ENCODE measurements around the gene GFOD2. TPM values are rescaled to one million over a fixed set of nuclear protein-coding genes. Genes with fewer than 3 reads are reported as not detected.
A peak's percentile ranks its signal among the peaks of the same experiment; 100 is the strongest.

Gene GFOD2
- polyA plus RNA-seq, 3 donors: 3.7 to 9.4 (median 3.8) TPM

DNA sequence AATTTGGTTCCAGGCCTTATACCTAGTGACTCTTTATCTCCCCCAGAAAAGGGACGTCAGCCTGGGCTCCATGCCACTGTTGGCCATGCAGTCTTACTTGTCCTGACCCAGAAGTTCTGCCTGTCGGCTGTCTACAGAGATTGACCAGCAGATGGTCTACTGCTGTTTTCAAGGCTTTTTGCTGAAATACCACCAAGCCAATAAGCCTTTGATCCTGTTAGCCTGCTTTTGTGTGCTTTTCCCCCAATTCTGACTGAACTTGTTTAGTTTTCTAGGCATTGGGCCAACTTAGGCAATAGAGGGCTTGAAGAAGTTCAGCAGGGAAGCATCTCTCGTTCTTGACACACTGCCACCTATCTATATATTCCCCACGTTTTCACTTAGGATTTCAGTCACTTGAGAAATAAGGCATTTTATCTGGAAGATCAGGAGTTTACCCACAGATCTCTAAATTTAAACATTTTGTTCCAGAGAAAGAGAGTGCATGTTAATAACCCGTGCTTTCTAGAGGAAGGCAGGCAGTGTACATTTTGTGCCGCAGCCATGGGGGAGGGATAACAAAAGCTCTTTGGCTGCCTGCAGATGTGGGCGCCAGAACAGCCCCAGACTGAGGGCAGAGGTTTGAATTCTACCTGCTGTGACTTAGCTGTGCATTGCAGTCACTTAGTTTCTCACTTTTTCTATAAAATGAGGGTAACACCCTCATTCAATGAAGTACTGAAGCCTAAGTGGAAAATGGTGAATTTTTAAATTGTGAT is 86.5 kb downstream of the GFOD2 start:
- Histone ChIP-seq H3K27me3 (ENCODE audit: control insufficient read depth in 2 of 2, insufficient read depth in 2 of 2, low read length in 2 of 2) (no peaks in the 10 kb centered on the region), H3K27ac (ENCODE audit: low read depth in 1 of 2, low read length in 2 of 2) (no peak overlapping the region), H3K4me1 (ENCODE audit: control insufficient read depth in 1 of 2, insufficient read depth in 2 of 2, low read length in 2 of 2) (no peaks in the 10 kb centered on the region), H3K36me3 (replicated peaks in 1 of 2; ENCODE audit: control insufficient read depth in 1 of 2, insufficient read depth in 2 of 2, low read length in 2 of 2) (peaks cover 80 to 97% of the 10 kb centered on the region in 2 donors), H3K4me3 (replicated peaks in 1 of 3; ENCODE audit: low read depth in 2 of 3, low read length in 3 of 3) (no peak overlapping the region), H3K9me3 (replicated peaks in 1 of 2; ENCODE audit: control insufficient read depth in 1 of 2, insufficient read depth in 1 of 2, low read length in 2 of 2) (no peaks in the 10 kb centered on the region), H3K79me2 (ENCODE audit: insufficient read depth, low read length) (no peaks in the 10 kb centered on the region), H2AFZ (ENCODE audit: insufficient read depth, low read depth, low read length, poor library complexity, severe bottlenecking) (no peak overlapping the region), H3K9ac (ENCODE audit: insufficient read depth, low read length, poor library complexity, severe bottlenecking) (no peak overlapping the region), H4K20me1 (ENCODE audit: insufficient read depth, low read length) (peaks cover 7% of the 10 kb centered on the region), H3K4me2 (replicated peaks; ENCODE audit: extremely low read depth, low read length, poor library complexity, severe bottlenecking) (no peak overlapping the region)
- H3K36me3 Mint-ChIP-seq: peaks cover 67 to 99% of the 10 kb centered on the region in 2 donors
- H3K4me1 Mint-ChIP-seq: no peaks in the 10 kb centered on the region
- no peak for DNase-seq
- H3K9me3 Mint-ChIP-seq: no peaks in the 10 kb centered on the region
- peak overlapping the region in 1 of 7 donors; percentile 24 for H3K27ac Mint-ChIP-seq
- WGBS (ENCODE audit: insufficient coverage): 98% methylated on average over 2 of the region's 7 CpGs
- no peak overlapping the region for H3K4me3 Mint-ChIP-seq
- intact Hi-C loops (cut with micrococcal nuclease): no loop called here
- H3K27me3 Mint-ChIP-seq (ENCODE audit: low read depth in 3 of 3): peaks cover 0 to 2% (median 2%) of the 10 kb centered on the region in 3 donors
- TF ChIP-seq, protein P1, sequence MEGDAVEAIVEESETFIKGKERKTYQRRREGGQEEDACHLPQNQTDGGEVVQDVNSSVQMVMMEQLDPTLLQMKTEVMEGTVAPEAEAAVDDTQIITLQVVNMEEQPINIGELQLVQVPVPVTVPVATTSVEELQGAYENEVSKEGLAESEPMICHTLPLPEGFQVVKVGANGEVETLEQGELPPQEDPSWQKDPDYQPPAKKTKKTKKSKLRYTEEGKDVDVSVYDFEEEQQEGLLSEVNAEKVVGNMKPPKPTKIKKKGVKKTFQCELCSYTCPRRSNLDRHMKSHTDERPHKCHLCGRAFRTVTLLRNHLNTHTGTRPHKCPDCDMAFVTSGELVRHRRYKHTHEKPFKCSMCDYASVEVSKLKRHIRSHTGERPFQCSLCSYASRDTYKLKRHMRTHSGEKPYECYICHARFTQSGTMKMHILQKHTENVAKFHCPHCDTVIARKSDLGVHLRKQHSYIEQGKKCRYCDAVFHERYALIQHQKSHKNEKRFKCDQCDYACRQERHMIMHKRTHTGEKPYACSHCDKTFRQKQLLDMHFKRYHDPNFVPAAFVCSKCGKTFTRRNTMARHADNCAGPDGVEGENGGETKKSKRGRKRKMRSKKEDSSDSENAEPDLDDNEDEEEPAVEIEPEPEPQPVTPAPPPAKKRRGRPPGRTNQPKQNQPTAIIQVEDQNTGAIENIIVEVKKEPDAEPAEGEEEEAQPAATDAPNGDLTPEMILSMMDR (IDR thresholded peaks at IDR 0.05): no peak

DNA sequence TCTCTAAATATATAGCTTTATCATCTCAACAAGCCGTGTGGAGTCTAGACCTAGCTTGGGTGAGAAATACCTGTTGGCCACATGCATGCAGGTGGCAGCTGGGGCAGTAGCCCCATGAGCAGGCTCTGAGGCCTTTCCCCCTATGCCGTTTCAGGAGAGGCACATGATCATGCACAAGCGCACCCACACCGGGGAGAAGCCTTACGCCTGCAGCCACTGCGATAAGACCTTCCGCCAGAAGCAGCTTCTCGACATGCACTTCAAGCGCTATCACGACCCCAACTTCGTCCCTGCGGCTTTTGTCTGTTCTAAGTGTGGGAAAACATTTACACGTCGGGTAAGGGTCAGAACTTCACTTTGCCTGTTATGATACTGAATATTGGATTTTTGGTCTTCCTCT is 90.9 kb downstream of the GFOD2 start:
- H3K36me3 Mint-ChIP-seq: peaks cover 63 to 98% of the 10 kb centered on the region in 2 donors
- no peak overlapping the region for H3K9ac ChIP-seq (ENCODE audit: insufficient read depth, low read length, poor library complexity, severe bottlenecking)
- H3K9me3 Mint-ChIP-seq: no peaks in the 10 kb centered on the region
- no peak overlapping the region for H3K4me3 Mint-ChIP-seq
- peaks cover 82 to 96% of the 10 kb centered on the region in 2 donors for H3K36me3 ChIP-seq (replicated peaks in 1 of 2; ENCODE audit: control insufficient read depth in 1 of 2, insufficient read depth in 2 of 2, low read length in 2 of 2)
- DNase-seq: no peak
- over 99% methylated on average over 12 of the region's 14 CpGs for WGBS (ENCODE audit: insufficient coverage)
- peaks cover 1% of the 10 kb centered on the region for H3K79me2 ChIP-seq (ENCODE audit: insufficient read depth, low read length)
- no peak overlapping the region for H2AFZ ChIP-seq (ENCODE audit: insufficient read depth, low read depth, low read length, poor library complexity, severe bottlenecking)
- H3K4me1 Mint-ChIP-seq: no peaks in the 10 kb centered on the region
- no peaks in the 10 kb centered on the region for H3K4me1 ChIP-seq (ENCODE audit: control insufficient read depth in 1 of 2, insufficient read depth in 2 of 2, low read length in 2 of 2)
- peaks cover 7% of the 10 kb centered on the region for H4K20me1 ChIP-seq (ENCODE audit: insufficient read depth, low read length)
- TF ChIP-seq, protein P1 (IDR thresholded peaks at IDR 0.05): no peak
- H3K9me3 ChIP-seq (replicated peaks in 1 of 2; ENCODE audit: control insufficient read depth in 1 of 2, insufficient read depth in 1 of 2, low read length in 2 of 2): no peaks in the 10 kb centered on the region
- no peak overlapping the region for H3K4me3 ChIP-seq (replicated peaks in 1 of 3; ENCODE audit: low read depth in 2 of 3, low read length in 3 of 3)
- no peak overlapping the region for H3K27ac Mint-ChIP-seq
- no peak overlapping the region for H3K27ac ChIP-seq (ENCODE audit: low read depth in 1 of 2, low read length in 2 of 2)
- H3K4me2 ChIP-seq (replicated peaks; ENCODE audit: extremely low read depth, low read length, poor library complexity, severe bottlenecking): no peak overlapping the region
- no peaks in the 10 kb centered on the region for H3K27me3 ChIP-seq (ENCODE audit: control insufficient read depth in 2 of 2, insufficient read depth in 2 of 2, low read length in 2 of 2)
- intact Hi-C loops (cut with micrococcal nuclease): no loop called here
- peaks cover 0 to 3% (median 0%) of the 10 kb centered on the region in 3 donors for H3K27me3 Mint-ChIP-seq (ENCODE audit: low read depth in 3 of 3)

Other genes with a start within 250 kb of the GFOD2 start
- gene ATP6V0D1, start 238.2 kb downstream of the GFOD2 start, polyA plus RNA-seq: 100 to 1,000 TPM; 354 to 687 (median 631) TPM
- gene AGRP, start 235.8 kb downstream of the GFOD2 start, polyA plus RNA-seq: under 1 TPM in 2 of 3 donors, not detected in 1; 0.32 to 0.54 TPM
- 100 to 1,000 TPM in 1 of 3 donors, 10 to 100 TPM in 1, 1 to 10 TPM in 1; 8.6 to 115 (median 17.5) TPM for gene RIPOR1, start 190.5 kb downstream of the GFOD2 start, polyA plus RNA-seq
- 10 to 100 TPM in 2 of 3 donors, 1 to 10 TPM in 1; 8.4 to 29.9 (median 17.7) TPM for gene CTCF, start 156.8 kb downstream of the GFOD2 start, polyA plus RNA-seq
- gene CARMIL2, start 74.2 kb downstream of the GFOD2 start, polyA plus RNA-seq: 1 to 10 TPM in 1 of 3 donors, under 1 TPM in 1, not detected in 1; 0.30 to 1.5 TPM
- gene ACD, start 59.1 kb downstream of the GFOD2 start, polyA plus RNA-seq: 10 to 100 TPM; 11.8 to 26.0 (median 14.9) TPM
- gene PARD6A, start 58.4 kb downstream of the GFOD2 start, polyA plus RNA-seq: 1 to 10 TPM; 2.7 to 6.9 (median 6.1) TPM
- gene ENKD1, start 52.6 kb downstream of the GFOD2 start, polyA plus RNA-seq: 1 to 10 TPM in 2 of 3 donors, under 1 TPM in 1; 0.92 to 6.2 (median 3.2) TPM
- 10 to 100 TPM in 1 of 3 donors, 1 to 10 TPM in 2; 4.1 to 11.3 (median 4.6) TPM for gene C16orf86, start 52.5 kb downstream of the GFOD2 start, polyA plus RNA-seq
- 10 to 100 TPM in 1 of 3 donors, 1 to 10 TPM in 2; 6.4 to 16.7 (median 6.6) TPM for gene RANBP10, start 87.2 kb upstream of the GFOD2 start, polyA plus RNA-seq
- under 1 TPM in 1 of 3 donors, not detected in 2; 0.23 TPM for gene TSNAXIP1, start 87.6 kb upstream of the GFOD2 start, polyA plus RNA-seq
- gene THAP11, start 123.0 kb upstream of the GFOD2 start, polyA plus RNA-seq: 10 to 100 TPM; 17.6 to 84.2 (median 52.5) TPM
- 100 to 1,000 TPM in 1 of 3 donors, 10 to 100 TPM in 2; 64.2 to 104 (median 90.3) TPM for gene NUTF2, start 127.6 kb upstream of the GFOD2 start, polyA plus RNA-seq
- 100 to 1,000 TPM in 1 of 3 donors, 10 to 100 TPM in 1, 1 to 10 TPM in 1; 8.3 to 120 (median 12.4) TPM for gene CENPT, start 128.4 kb upstream of the GFOD2 start, polyA plus RNA-seq
- gene EDC4, start 153.7 kb upstream of the GFOD2 start, polyA plus RNA-seq: 10 to 100 TPM; 13.7 to 84.9 (median 18.2) TPM
- 1 to 10 TPM in 1 of 3 donors, under 1 TPM in 1, not detected in 1; 0.50 to 3.6 TPM for gene NRN1L, start 165.6 kb upstream of the GFOD2 start, polyA plus RNA-seq
- 10 to 100 TPM; 11.0 to 19.7 (median 16.8) TPM for gene PSKH1, start 173.9 kb upstream of the GFOD2 start, polyA plus RNA-seq
- gene CTRL, start 212.5 kb upstream of the GFOD2 start, polyA plus RNA-seq: 10 to 100 TPM in 1 of 3 donors, 1 to 10 TPM in 1, under 1 TPM in 1; 0.69 to 17.4 (median 1.6) TPM
- 100 to 1,000 TPM; 158 to 798 (median 609) TPM for gene PSMB10, start 217.5 kb upstream of the GFOD2 start, polyA plus RNA-seq
- 10 to 100 TPM in 1 of 3 donors, under 1 TPM in 1, not detected in 1; 0.17 to 16.2 TPM for gene LCAT, start 224.8 kb upstream of the GFOD2 start, polyA plus RNA-seq
- gene SLC12A4, start 249.3 kb upstream of the GFOD2 start, polyA plus RNA-seq: 10 to 100 TPM in 1 of 3 donors, 1 to 10 TPM in 2; 7.3 to 57.2 (median 7.7) TPM